Activated naive CD4-positive, alpha-beta T cell treated with anti-CD3 and anti-CD28 coated beads, Interleukin-2, amount 50 U/mL, for 72 hours (primary cell): Measurements from ENCODE around the gene PIK3IP1. TPM values are rescaled to one million over a fixed set of nuclear protein-coding genes. Genes with fewer than 3 reads are reported as not detected.
"Not testable (repeated sequence)": the region's sequence is repeated elsewhere in the genome, so short reads cannot be mapped to it uniquely, and the experiment has no call there.

Source experiments
- ATAC-seq, 2 donors: fragments of 150-1000 bp; cut with Tn5 transposase; 2 replicates each; pipeline ENCODE4 v1.10.0; 2021; ENCODE audit warnings: mild to moderate bottlenecking in 2 of 2, moderate library complexity in 2 of 2
- DNase-seq, 2 donors: peaks; one replicate each; pipeline ENCODE4 v3.0.0; 2021 to 2022; ENCODE audit warnings: low spot score in 2 of 2
- H3K27ac Mint-ChIP-seq, 2 donors: one replicate each; pipeline ENCODE4 v1.8.0; 2022; ENCODE audit warnings: mild to moderate bottlenecking in 2 of 2, mixed read lengths in 2 of 2
- H3K36me3 Mint-ChIP-seq, 2 donors: one replicate each; pipeline ENCODE4 v1.8.0; 2022; ENCODE audit warnings: mixed read lengths in 2 of 2
- H3K9me3 Mint-ChIP-seq, 2 donors: one replicate each; pipeline ENCODE4 v1.8.0; 2022; ENCODE audit warnings: mixed read lengths in 2 of 2
- total RNA-seq, 2 donors: library from RNA; stranded (reverse); gene quantifications; one replicate each; pipeline ENCODE4 v1.2.3, GENCODE V29; 2022

The PIK3IP1 gene
- total RNA-seq, 2 donors from 2014 or later, result 20.0 to 20.8 TPM

DNA sequence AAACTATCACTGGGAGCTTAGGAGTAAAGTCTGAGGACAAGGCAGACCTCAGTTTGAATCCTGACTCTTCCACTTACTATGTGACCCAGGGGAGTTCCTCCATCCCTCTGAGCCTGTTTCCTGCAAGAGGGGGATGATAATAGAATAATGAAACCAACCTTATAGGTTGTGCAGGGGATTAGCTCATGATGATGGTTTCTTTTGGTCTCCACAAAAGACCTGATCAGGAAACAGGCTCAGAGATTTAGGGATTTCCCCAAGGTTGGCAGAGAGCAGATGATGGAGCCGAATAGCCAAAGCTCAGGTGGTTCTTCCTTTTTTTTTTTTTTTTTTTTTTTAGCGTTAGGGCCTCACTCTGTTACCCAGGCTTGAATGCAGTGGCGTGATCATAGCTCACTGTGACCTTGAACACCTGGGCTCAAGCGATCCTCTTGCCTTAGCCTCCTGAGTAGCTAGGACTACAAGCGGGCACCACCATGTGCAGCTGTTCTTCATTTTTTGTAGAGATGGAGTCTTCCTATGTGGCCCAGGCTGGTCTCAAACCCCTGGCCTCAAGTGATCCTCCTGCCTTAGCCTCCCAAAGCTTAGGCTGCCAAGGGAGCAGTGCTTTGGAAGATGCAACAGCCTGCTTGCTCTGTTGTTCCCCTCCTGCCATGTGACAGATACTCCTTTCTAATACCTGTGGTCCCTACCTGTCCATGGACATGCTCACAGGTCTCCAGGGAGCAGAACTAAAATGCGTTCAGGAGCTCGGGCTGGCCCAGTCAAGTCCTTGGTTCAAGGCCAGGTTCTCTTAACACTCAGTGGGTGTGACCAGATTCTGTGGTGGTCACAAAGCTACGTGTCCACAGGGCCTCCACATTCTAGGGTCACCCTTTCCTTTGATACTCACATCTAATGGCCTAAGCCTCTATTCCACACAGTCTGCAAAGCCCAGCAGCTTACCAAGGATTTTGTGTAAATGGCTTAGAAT is 31.6 kb upstream of the PIK3IP1 start:
- peak overlapping the region; percentile 66 to 73 for H3K27ac Mint-ChIP-seq

DNA sequence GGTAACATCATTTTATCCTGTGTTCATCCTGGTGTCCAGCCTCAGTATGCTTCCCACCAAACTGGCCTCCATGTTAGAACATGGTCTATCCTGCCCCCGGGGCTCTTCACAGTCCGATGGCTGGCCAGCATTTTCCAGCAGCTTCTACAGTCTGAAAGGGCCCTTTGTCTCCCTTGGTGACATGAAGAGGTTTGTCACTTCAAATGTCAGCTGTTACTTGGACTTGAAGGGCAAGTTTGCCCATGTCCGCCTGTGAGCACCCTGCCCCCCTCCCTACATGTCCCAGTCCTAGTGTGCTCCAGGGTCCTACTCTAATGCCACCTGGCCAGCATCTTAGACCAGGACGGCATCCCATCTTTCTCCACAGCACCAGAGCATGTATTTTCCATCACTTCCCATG is 29.1 kb upstream of the PIK3IP1 start:
- DNase-seq (no peak), ATAC-seq (no peak)
- Mint-ChIP-seq H3K36me3 (peaks cover 0 to 10% of the 10 kb centered on the region in 2 donors), H3K9me3 (no peaks in the 10 kb centered on the region), H3K27ac (peak overlapping the region in 1 of 2 donors; percentile 53)

More for the DNA sequence above, 31.6 kb upstream of the PIK3IP1 start:
- ATAC-seq, result peak; percentile 24 to 82
- DNase-seq, result peak in 1 of 2 donors; percentile 54
- Mint-ChIP-seq H3K9me3 (no peaks in the 10 kb centered on the region), H3K36me3 (peaks cover 0 to 17% of the 10 kb centered on the region in 2 donors)

DNA sequence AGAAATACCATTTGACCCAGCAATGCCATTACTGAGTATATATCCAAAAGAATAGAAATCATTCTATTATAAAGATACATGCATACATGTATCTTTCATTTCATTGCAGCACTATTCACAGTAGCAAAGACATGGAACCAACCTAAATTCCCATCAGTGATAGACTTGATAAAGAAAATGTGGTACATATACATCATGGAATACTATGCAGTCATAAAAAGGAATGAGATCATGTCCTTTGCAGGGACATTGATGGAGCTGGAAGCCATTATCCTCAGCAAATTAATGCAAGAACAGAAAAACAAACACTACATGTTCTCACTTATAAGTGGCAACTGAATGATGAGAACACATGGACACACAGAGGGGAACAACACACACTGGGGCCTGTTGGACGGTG is 21.9 kb upstream of the PIK3IP1 start:
- not testable (repeated sequence) for H3K27ac Mint-ChIP-seq, H3K9me3 Mint-ChIP-seq, ATAC-seq, DNase-seq
- H3K36me3 Mint-ChIP-seq, result peaks cover 0 to 20% of the 10 kb centered on the region in 2 donors

- ATAC-seq (peak; percentile 70 to 85), DNase-seq (peak in 1 of 2 donors; percentile 73)
- H3K27ac Mint-ChIP-seq, result peak overlapping the region; percentile 58 to 62
- peaks cover 0 to 20% of the 10 kb centered on the region in 2 donors for H3K36me3 Mint-ChIP-seq
- H3K9me3 Mint-ChIP-seq, result peaks cover 0 to 4% of the 10 kb centered on the region in 2 donors
Measured at GRCh38 chr22:31313366-31314147, 21.3 kb upstream of the PIK3IP1 start.

- DNase-seq (no peak), ATAC-seq (no peak)
- H3K27ac Mint-ChIP-seq, result peak overlapping the region in 1 of 2 donors; percentile 95
- peaks cover 0 to 7% of the 10 kb centered on the region in 2 donors for H3K36me3 Mint-ChIP-seq
- H3K9me3 Mint-ChIP-seq, result no peaks in the 10 kb centered on the region
Measured at GRCh38 chr22:31308181-31308580, 15.9 kb upstream of the PIK3IP1 start.

DNA sequence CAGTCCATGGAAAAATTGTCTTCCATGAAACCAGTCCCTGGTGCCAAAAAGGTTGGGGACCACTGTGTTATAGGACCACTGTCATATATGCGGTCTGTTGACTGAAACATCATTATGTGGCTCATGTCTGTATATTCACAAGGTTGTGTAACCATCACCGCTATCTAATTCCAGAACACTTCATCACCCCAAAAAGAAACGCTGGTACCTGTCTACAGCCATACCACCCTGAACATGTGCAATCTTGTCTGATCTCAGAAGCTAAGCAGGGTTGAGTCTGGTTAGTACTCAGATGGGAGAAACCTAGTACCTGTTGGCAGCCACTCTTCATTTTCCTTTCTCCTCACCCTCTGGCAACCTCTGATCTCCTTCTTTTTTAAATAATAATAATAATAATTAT is 12.9 kb upstream of the PIK3IP1 start:
- DNase-seq, result no peak
- ATAC-seq, result no peak
- no peaks in the 10 kb centered on the region for H3K9me3 Mint-ChIP-seq
- peaks cover 0 to 7% of the 10 kb centered on the region in 2 donors for H3K36me3 Mint-ChIP-seq
- H3K27ac Mint-ChIP-seq, result no peak overlapping the region

GRCh38 chr22:31302537-31302936 is 10.2 kb upstream of the PIK3IP1 start:
- Mint-ChIP-seq H3K27ac (no peak overlapping the region), H3K36me3 (no peaks in the 10 kb centered on the region), H3K9me3 (no peaks in the 10 kb centered on the region)
- ATAC-seq, result peak in 1 of 2 donors; percentile 35
- DNase-seq, result no peak

DNA sequence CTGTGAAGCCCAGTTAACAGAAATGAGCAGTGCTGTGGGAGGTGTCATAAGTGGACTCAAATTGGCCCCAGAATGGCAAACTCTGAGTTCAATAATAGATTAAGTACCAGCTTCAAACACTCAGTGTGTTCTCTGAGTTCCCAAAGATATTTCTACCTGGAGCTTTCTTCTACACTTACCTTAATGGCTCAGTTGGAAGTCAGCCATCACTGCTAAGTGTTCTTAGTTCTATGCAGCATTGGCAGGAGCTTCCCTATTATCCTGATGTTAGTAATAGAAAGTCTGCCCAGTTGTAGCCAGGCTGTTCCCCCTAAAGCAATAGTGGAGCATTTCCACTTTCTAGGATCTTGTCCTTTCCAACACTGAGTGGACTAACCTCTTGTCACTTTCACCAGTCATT is 9.7 kb upstream of the PIK3IP1 start:
- Mint-ChIP-seq H3K9me3 (no peaks in the 10 kb centered on the region), H3K27ac (no peak overlapping the region), H3K36me3 (no peaks in the 10 kb centered on the region)
- DNase-seq, result no peak
- no peak for ATAC-seq

GRCh38 chr22:31300896-31301295 is 8.6 kb upstream of the PIK3IP1 start:
- no peak for ATAC-seq
- Mint-ChIP-seq H3K9me3 (no peaks in the 10 kb centered on the region), H3K36me3 (no peaks in the 10 kb centered on the region), H3K27ac (no peak overlapping the region)
- DNase-seq, result no peak

DNA sequence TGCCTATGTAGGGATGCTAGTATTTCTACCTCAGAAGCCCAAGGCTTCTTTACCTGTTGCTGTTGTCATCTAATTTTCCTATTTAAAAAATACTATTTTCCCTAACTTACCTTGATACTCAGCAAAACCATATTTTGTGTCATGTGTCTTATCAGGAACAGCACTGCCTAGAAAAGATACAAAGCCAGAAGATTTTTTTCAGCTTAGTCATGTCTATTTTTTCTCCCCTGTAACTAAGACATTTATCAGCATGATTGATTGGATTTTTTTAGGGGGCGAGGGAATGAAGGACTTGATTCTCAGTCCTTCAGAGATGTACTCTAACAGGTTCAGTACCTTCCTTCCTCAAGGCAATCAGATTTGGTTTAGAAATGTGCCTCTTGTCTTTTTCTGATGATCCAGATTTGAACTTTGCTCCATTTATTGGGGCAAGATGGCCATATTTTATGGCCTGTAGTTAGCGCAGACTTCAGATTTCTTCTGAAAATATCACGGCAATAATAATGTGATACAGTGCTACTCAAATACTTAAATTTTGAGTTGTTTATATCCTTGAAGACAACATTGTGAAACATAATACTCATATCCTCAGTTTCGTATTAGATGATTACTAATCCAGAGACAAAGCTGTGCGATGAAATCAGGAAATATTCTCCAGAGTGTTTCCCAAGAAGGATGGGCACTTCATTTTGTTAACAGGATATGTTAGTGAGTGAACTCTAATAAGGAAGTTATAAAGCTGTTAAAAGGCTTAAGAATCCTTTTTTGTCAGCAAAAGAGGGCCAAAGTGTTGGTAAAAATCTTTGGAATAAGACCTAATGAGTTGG is 3.8 kb upstream of the PIK3IP1 start:
- ATAC-seq (peak; percentile 17 to 31), DNase-seq (no peak)
- peaks cover 0 to 5% of the 10 kb centered on the region in 2 donors for H3K36me3 Mint-ChIP-seq
- no peaks in the 10 kb centered on the region for H3K9me3 Mint-ChIP-seq
- peak overlapping the region in 1 of 2 donors; percentile 81 for H3K27ac Mint-ChIP-seq

- peak overlapping the region; percentile 75 to 81 for H3K27ac Mint-ChIP-seq
- H3K9me3 Mint-ChIP-seq, result no peaks in the 10 kb centered on the region
- DNase-seq (no peak), ATAC-seq (no peak)
- H3K36me3 Mint-ChIP-seq, result peaks cover 5 to 8% of the 10 kb centered on the region in 2 donors
Measured at GRCh38 chr22:31295360-31295759, 3.1 kb upstream of the PIK3IP1 start.

GRCh38 chr22:31291481-31292235 is 630 bp downstream of the PIK3IP1 start:
- Mint-ChIP-seq H3K9me3 (no peaks in the 10 kb centered on the region), H3K27ac (peak overlapping the region; percentile 93 to 96), H3K36me3 (peaks cover 17 to 18% of the 10 kb centered on the region in 2 donors)
- ATAC-seq (no peak), DNase-seq (peak in 1 of 2 donors; percentile 38)

- no peaks in the 10 kb centered on the region for H3K9me3 Mint-ChIP-seq
- peak; percentile 82 to 86 for ATAC-seq
- H3K36me3 Mint-ChIP-seq, result peaks cover 17 to 25% of the 10 kb centered on the region in 2 donors
- H3K27ac Mint-ChIP-seq, result peak overlapping the region; percentile 93 to 98
- peak; percentile 93 to 96 for DNase-seq
Measured at GRCh38 chr22:31290494-31291471, 1.5 kb downstream of the PIK3IP1 start.

DNA sequence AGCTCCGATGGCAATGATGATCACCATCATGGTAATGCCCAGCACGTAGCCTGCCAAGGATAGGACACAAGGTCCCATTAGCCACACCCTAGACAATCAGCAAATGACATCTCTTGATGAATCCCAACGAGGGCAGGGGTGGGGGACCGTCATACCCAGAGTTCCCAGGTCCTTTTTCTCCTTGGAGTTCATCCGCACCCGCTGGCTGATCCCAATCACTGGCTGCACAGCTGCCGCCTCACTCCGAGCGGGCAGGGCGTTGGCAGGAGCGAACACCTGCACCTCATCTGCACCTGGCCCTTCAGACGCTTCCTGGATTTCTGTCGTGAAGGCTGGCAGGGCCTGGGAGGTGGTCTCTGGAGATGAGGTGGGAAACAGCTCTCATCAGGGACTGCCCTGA is 2.9 kb downstream of the PIK3IP1 start:
- no peak for ATAC-seq
- Mint-ChIP-seq H3K27ac (peak overlapping the region in 1 of 2 donors; percentile 93), H3K36me3 (peaks cover 17 to 34% of the 10 kb centered on the region in 2 donors), H3K9me3 (no peaks in the 10 kb centered on the region)
- no peak for DNase-seq
